K562 (cell line): ENCODE data around the gene IGSF3. TPM values are rescaled to one million over a fixed set of nuclear protein-coding genes. Genes with fewer than 3 reads are reported as not detected.
A peak's percentile ranks its signal among the peaks of the same experiment; 100 is the strongest.

Source experiments
- ATAC-seq: fragments of 200-7000 bp; cut with Tn5 transposase; 3 replicates; pipeline ENCODE4 v1.9.1; 2020; ENCODE audit warnings: moderate library complexity
- BruUV-seq: library from RNA; stranded (reverse); fragments of 400-500 nt; replicated peaks from 2 replicates; lab custom pipeline; 2021; lab: Mats Ljungman, UMichigan
- CTCF ChIA-PET: fragments of 300-600 bp; formaldehyde crosslinking; extraction: SDS; loops from one replicate; lab custom pipeline; 2021; ENCODE audit warnings: low intra/inter-chr PET ratio; lab: Yijun Ruan, JAX
- POLR2A ChIA-PET: fragments of 300-600, 350-650 bp; sonication (Branson Sonifier 250); formaldehyde crosslinking; extraction: SDS; loops from one replicate; lab custom pipeline; 2021; ENCODE audit warnings: antibody characterized with exemption, inconsistent platforms; lab: Yijun Ruan, JAX
- DNase-seq, 4 experiments: peaks; one replicate each; pipeline versions ENCODE4 v3.0.0 to v3.0.0-alpha.2; 2011 to 2018; ENCODE audit warnings: low spot score in 3 of 4, mixed read lengths in 3 of 4; ENCODE audit errors: extremely low read depth in 1 of 4
- FAIRE-seq: peaks from 2 replicates; lab custom pipeline; 2011; peaks lifted over from hg19 to GRCh38; lab: Jason Lieb, UNC
- H2AFZ ChIP-seq: 2 replicates; pipeline ENCODE4 v1.6.0; 2011; ENCODE audit warnings: low read depth, low read length, control low read depth, inconsistent platforms
- H3K27ac ChIP-seq: fragments of 200-600 bp; 3 replicates; pipeline ENCODE4 v1.8.0; 2011; ENCODE audit warnings: low read depth, mild to moderate bottlenecking, control low read depth, inconsistent platforms, low read length, moderate library complexity, mixed read lengths; ENCODE audit errors: extremely low read depth
- H3K27me3 ChIP-seq, 2 experiments: fragments of 300-600 bp in 1 of 2; 2 replicates in 1 of 2; 3 replicates in 1 of 2; pipeline versions ENCODE4 v1.6.0 to v1.8.0; 2011; ENCODE audit warnings: inconsistent platforms in 2 of 2, low read length in 2 of 2, mild to moderate bottlenecking in 1 of 2, mixed read lengths in 1 of 2, moderate library complexity in 1 of 2; ENCODE audit not compliant: control insufficient read depth in 2 of 2, insufficient read depth in 2 of 2
- H3K36me3 ChIP-seq: fragments of 300-600 bp; 3 replicates; pipeline ENCODE4 v1.8.0; 2011; ENCODE audit warnings: mild to moderate bottlenecking, low read length, inconsistent platforms; ENCODE audit not compliant: control insufficient read depth, insufficient read depth
- H3K4me1 ChIP-seq, 2 experiments: fragments of 200-600 bp in 1 of 2; replicated peaks in 1 of 2; 2 replicates in 1 of 2; 3 replicates in 1 of 2; pipeline versions ENCODE4 v1.5.1 to v1.8.0; 2011; ENCODE audit warnings: inconsistent platforms in 2 of 2, low read length in 2 of 2, mild to moderate bottlenecking in 1 of 2, mixed read lengths in 1 of 2, moderate library complexity in 1 of 2; ENCODE audit not compliant: control insufficient read depth in 2 of 2, insufficient read depth in 2 of 2
- H3K4me2 ChIP-seq: 2 replicates; pipeline ENCODE4 v1.6.1; 2011; ENCODE audit warnings: low read length, control low read depth, inconsistent platforms, mixed read lengths; ENCODE audit not compliant: insufficient read depth
- H3K4me3 ChIP-seq: fragments of 200-600 bp; sonication (generic), shearing (Covaris generic); 2 replicates; pipeline ENCODE4 v1.5.1; 2016; ENCODE audit warnings: control low read depth, inconsistent platforms
- H3K79me2 ChIP-seq: fragments of 200-600 bp; 3 replicates; pipeline ENCODE4 v1.8.0; 2011; ENCODE audit warnings: low read length, inconsistent platforms; ENCODE audit not compliant: control insufficient read depth, insufficient read depth
- H3K9ac ChIP-seq, 2 experiments: 2 replicates each; pipeline versions ENCODE4 v1.6.0 to v1.6.1; 2011; ENCODE audit warnings: low read depth in 2 of 2, low read length in 2 of 2, control low read depth in 1 of 2, inconsistent platforms in 1 of 2, mild to moderate bottlenecking in 1 of 2, mixed read lengths in 1 of 2; ENCODE audit not compliant: insufficient read depth in 1 of 2
- H3K9me1 ChIP-seq: one replicate; pipeline ENCODE4 v1.6.0; 2011; ENCODE audit warnings: inconsistent platforms, mild to moderate bottlenecking, low read length, moderate library complexity; ENCODE audit not compliant: control insufficient read depth, insufficient read depth
- H3K9me3 ChIP-seq: replicated peaks from 2 replicates; pipeline ENCODE4 v1.5.1; 2011; ENCODE audit warnings: low read depth, low read length, inconsistent platforms; ENCODE audit not compliant: control insufficient read depth, insufficient read depth
- H4K20me1 ChIP-seq: replicated peaks from 2 replicates; pipeline ENCODE4 v1.6.1; 2011; ENCODE audit warnings: low read length, inconsistent platforms, mixed read lengths; ENCODE audit not compliant: control insufficient read depth, insufficient read depth
- CBFB ChIP-seq: sonication (generic); formaldehyde crosslinking; IDR thresholded peaks from 2 replicates; pipeline ENCODE4 v1.4.0; 2020; ENCODE audit warnings: mild to moderate bottlenecking, missing genetic modification reagents
- NR2C2 ChIP-seq, 2 experiments: fragments of 200-800 bp in 1 of 2; sonication (Bioruptor generic) in 1 of 2; sonication (generic) in 1 of 2; formaldehyde crosslinking in 1 of 2; IDR thresholded peaks; 2 replicates each; pipeline versions ENCODE4 v1.6.1 to v1.8.0; 2016 to 2022; ENCODE audit warnings: mild to moderate bottlenecking in 1 of 2, missing compliant biosample characterization in 1 of 2, missing genetic modification characterization in 1 of 2, missing genetic modification reagents in 1 of 2
- SAFB ChIP-seq: fragments of 200-400 bp; formaldehyde crosslinking; IDR thresholded peaks from 2 replicates; pipeline ENCODE4 v1.6.1; 2017; ENCODE audit warnings: low read depth, low read length, borderline replicate concordance
- STAT6 ChIP-seq: sonication (generic); formaldehyde crosslinking; IDR thresholded peaks from 2 replicates; pipeline ENCODE4 v1.8.1; 2023; ENCODE audit warnings: mild to moderate bottlenecking, missing genetic modification reagents
- TRIM25 ChIP-seq: fragments of 450-650 bp; IDR thresholded peaks from 2 replicates; pipeline ENCODE4 v1.7.0; 2016; ENCODE audit warnings: borderline replicate concordance
- ZC3H4 ChIP-seq: sonication (generic); formaldehyde crosslinking; IDR thresholded peaks from 2 replicates; pipeline ENCODE4 v1.9.0; 2021; ENCODE audit warnings: missing genetic modification reagents, borderline replicate concordance
- ZNF41 ChIP-seq: fragments of 250-450 bp; sonication (Bioruptor Pico); conservative IDR thresholded peaks from 2 replicates; pipeline ENCODE4 v1.4.0; 2020; ENCODE audit warnings: mild to moderate bottlenecking
- WGBS: fragments of 100-300 bp; shearing (Covaris generic); methylation state at CpG from one replicate; pipeline ENCODE4 v1.1.6; 2016; ENCODE audit warnings: low coverage, mixed read lengths; ENCODE audit not compliant: insufficient coverage; ENCODE audit errors: missing lambda C conversion rate; 5-methylcytosine and 5-hydroxymethylcytosine counted together
- in situ Hi-C: fragments of 300-500 bp; cut with MboI; formaldehyde crosslinking; loops from 4 replicates; pipeline ENCODE4 v1.15.0; 2018; ENCODE audit warnings: inconsistent platforms, mixed read lengths
- intact Hi-C: fragments of 100-400 bp; cut with micrococcal nuclease; formaldehyde crosslinking; loops from 2 replicates; pipeline ENCODE4 v1.14.2; 2022
- polyA plus RNA-seq, 8 experiments: library from polyadenylated mRNA; depleted of rRNA in 4 of 8; stranded (reverse) in 5 of 8; unstranded in 3 of 8; fragments of >200 nt; fragmentation: Nextera tagmentation in 2 of 8; fragmentation: Illumina TruSeq in 1 of 8; extraction: Ambion mirVana in 2 of 8; extraction: Trizol in 1 of 8; gene quantifications; 2 replicates each; pipeline versions ENCODE4 v1.2.1 to v1.2.3, GENCODE V29; 2011 to 2014; ENCODE audit warnings: inconsistent platforms in 1 of 8, missing spikeins in 1 of 8
- total RNA-seq, 7 experiments: library from RNA; depleted of rRNA in 6 of 7; stranded (reverse); fragments of >200 nt in 6 of 7; fragmentation: Illumina TruSeq in 2 of 7; extraction: Trizol in 2 of 7; gene quantifications; 2 replicates each; pipeline versions ENCODE4 v1.2.1 to v1.2.3, GENCODE V29; 2011 to 2021; ENCODE audit warnings: low replicate concordance in 1 of 7

IGSF3 gene
- total and polyA plus RNA-seq, 9 of the 15 experiments (the other 6 are each of a cell fraction or from before 2014, with no cell fraction given): 1.1 to 15.0 (median 8.3) TPM

DNA sequence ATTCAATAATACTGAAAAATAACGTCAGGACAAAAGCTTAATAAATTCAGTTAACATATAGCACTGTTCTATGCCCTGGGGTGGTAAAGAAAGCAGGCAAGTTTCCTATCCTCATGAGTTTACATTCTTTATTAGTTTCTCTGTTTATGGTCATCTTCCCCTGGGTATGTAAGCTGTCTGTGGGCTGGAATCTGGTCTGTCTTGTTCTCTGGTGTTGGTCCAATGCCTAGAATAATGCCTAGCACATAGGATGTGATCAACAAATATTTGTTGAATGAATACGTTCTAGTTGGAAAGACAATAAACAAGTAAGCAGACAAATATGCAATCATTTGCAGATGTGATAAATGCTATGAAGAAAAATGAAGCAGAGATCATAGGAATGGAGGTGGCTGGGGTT, 7.2 kb upstream of the IGSF3 start (continued):
- TF ChIP-seq TRIM25 (no peak), SAFB (no peak), NR2C2 (CRISPR knock-in tag; IDR thresholded peaks at IDR 0.05) (no peak), NR2C2 (tag; IDR thresholded peaks at IDR 0.05) (no peak)

GRCh38 chr1:116674011-116674531, 6.5 kb upstream of the IGSF3 start:
- Histone ChIP-seq H3K27me3 (no peaks in the 10 kb centered on the region), H3K9ac (no peak overlapping the region), H3K36me3 (no peaks in the 10 kb centered on the region), H3K4me2 (no peak overlapping the region), H3K79me2 (no peaks in the 10 kb centered on the region), H3K9me1 (no peaks in the 10 kb centered on the region), H2AFZ (no peak overlapping the region), H4K20me1 (no peaks in the 10 kb centered on the region), H3K4me3 (no peak overlapping the region), H3K27ac (no peak overlapping the region), H3K9me3 (no peaks in the 10 kb centered on the region), H3K4me1 (peaks cover 10 to 16% of the 10 kb centered on the region in 2 experiments; a peak in 4 of 5 replicates)
- ChIA-PET POLR2A (no interaction called here), CTCF (no interaction called here)
- FAIRE-seq: no peak
- DNase-seq: peak in 1 of 4 experiments; percentile 6
- intact Hi-C loops (no loop called here), in situ Hi-C loops (no loop called here)
- no peak for ATAC-seq
- WGBS: 32% methylated on average over 5 of the region's 5 CpGs
- no TSS peak for BruUV-seq
- no peak for TF ChIP-seq ZNF41
- no peak for TF ChIP-seq CBFB (CRISPR knock-in tag)
- TF ChIP-seq STAT6 (CRISPR knock-in tag): no peak
- TF ChIP-seq ZC3H4 (CRISPR knock-in tag): no peak
